ENCODE data around the gene ABLIM1. TPM values are rescaled to one million over a fixed set of nuclear protein-coding genes. Genes with fewer than 3 reads are reported as not detected.
A peak's percentile ranks its signal among the peaks of the same experiment; 100 is the strongest.

ABLIM1 gene
- total RNA-seq, 3 donors from 2014 or later = 89.0 to 216 (median 131) TPM

- no peak for DNase-seq (ENCODE audit: low spot score in 2 of 2)
- Histone ChIP-seq H3K4me1 (peaks cover 0 to 45% of the 10 kb centered on the region in 2 donors), H3K27ac (peak overlapping the region; percentile 75 to 83), H3K4me3 (peak overlapping the region in 1 of 3 donors; percentile 10), H3K36me3 (no peaks in the 10 kb centered on the region), H3K9me3 (no peaks in the 10 kb centered on the region), H3K27me3 (no peaks in the 10 kb centered on the region)
- TF ChIP-seq POLR2A (IDR thresholded peaks at IDR 0.05) = no peak
- TF ChIP-seq CTCF (IDR thresholded peaks at IDR 0.05) = no peak
- TF ChIP-seq POLR2AphosphoS5 (IDR thresholded peaks at IDR 0.05) = no peak
- intact Hi-C loops (cut with DNase I; ENCODE audit: low total_unique reads) = no loop called here
Measured at GRCh38 chr10:114399576-114399975, 258.5 kb downstream of the ABLIM1 start.

DNA sequence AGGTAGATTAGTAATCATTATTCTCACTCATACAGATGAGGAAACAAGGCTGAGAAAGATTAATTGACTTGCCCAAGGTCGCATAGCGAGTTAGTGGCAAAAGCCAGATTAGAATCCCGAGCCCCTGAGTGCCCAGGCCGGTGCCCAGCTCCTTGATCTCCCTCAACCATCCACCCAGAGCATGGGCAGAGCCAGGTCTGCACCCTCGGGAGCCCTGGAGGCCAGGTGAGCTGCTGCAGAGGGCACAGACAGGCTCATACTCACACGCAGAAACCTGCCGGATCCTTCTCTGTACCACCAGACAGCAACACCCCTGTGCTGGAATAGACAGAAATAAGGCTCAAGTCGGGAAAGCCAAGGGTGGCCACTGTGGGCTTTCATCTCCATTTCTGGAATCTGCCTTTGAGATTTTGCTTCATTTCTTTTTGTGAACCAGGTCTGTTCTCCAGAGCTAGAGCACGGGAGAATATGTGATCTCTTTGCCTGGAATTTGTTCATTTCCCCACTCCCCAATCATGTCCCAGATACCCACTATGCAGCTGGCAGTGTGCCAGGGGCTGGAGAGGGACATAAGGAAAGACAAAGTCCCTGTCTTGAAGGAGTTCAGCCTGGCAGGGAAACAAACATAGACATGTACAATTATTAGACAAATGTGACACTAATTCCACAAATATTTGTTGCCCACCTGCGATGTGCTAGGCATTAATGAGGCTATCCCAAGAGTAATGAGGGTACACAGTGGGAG is 259.3 kb downstream of the ABLIM1 start:
- intact Hi-C loops (cut with DNase I; ENCODE audit: low total_unique reads) = no loop called here
- H3K27me3 ChIP-seq = no peaks in the 10 kb centered on the region
- TF ChIP-seq POLR2AphosphoS5 (IDR thresholded peaks at IDR 0.05) = no peak
- no peak for TF ChIP-seq CTCF (IDR thresholded peaks at IDR 0.05)
- TF ChIP-seq POLR2A (IDR thresholded peaks at IDR 0.05) = no peak
- DNase-seq (ENCODE audit: low spot score in 2 of 2) = no peak
- peak overlapping the region; percentile 75 to 83 for H3K27ac ChIP-seq
- H3K36me3 ChIP-seq = no peaks in the 10 kb centered on the region
- peaks cover 0 to 45% of the 10 kb centered on the region in 2 donors for H3K4me1 ChIP-seq
- no peaks in the 10 kb centered on the region for H3K9me3 ChIP-seq
- no peak overlapping the region for H3K4me3 ChIP-seq

DNA sequence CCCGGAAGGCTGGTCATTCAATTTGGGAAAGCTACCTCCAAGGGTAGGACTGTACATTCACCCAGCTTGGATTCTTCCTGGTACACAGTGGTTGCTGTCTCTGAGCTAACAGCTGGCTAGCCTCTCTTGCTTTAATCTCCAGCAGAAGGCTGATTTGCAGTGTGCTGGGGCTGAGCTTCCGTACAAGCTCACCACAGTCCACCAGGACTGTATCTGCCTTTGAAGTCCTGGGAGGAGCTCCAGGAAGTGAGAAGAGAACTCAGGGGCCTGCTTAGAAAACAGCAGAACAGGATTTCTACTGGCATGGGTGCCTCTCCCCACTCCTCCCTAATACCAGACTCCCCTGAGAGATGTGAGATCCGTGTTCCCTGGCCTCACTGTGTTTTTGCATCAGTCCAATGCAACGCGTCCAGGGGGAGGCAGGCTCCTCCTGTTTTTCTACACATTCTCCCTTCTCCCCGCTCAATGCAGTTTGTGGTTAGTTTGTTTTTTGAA is 260.4 kb downstream of the ABLIM1 start:
- H3K4me1 ChIP-seq = peaks cover 6 to 45% of the 10 kb centered on the region in 2 donors
- no peaks in the 10 kb centered on the region for H3K36me3 ChIP-seq
- no peaks in the 10 kb centered on the region for H3K27me3 ChIP-seq
- H3K4me3 ChIP-seq = peak overlapping the region in 2 of 3 donors; percentile 20 to 43
- H3K27ac ChIP-seq = peak overlapping the region; percentile 75 to 83
- DNase-seq (ENCODE audit: low spot score in 2 of 2) = no peak
- intact Hi-C loops (cut with DNase I; ENCODE audit: low total_unique reads) = no loop called here
- TF ChIP-seq POLR2AphosphoS5 (IDR thresholded peaks at IDR 0.05) (no peak), POLR2A (IDR thresholded peaks at IDR 0.05) (no peak), CTCF (IDR thresholded peaks at IDR 0.05) (no peak)
- H3K9me3 ChIP-seq = no peaks in the 10 kb centered on the region

GRCh38 chr10:114396464-114396863 is 261.6 kb downstream of the ABLIM1 start:
- intact Hi-C loops (cut with DNase I; ENCODE audit: low total_unique reads) = no loop called here
- no peaks in the 10 kb centered on the region for H3K9me3 ChIP-seq
- no peak overlapping the region for H3K4me3 ChIP-seq
- DNase-seq (ENCODE audit: low spot score in 2 of 2) = no peak
- H3K27ac ChIP-seq = peak overlapping the region; percentile 75 to 83
- no peaks in the 10 kb centered on the region for H3K27me3 ChIP-seq
- peaks cover 6 to 45% of the 10 kb centered on the region in 2 donors for H3K4me1 ChIP-seq
- TF ChIP-seq CTCF (IDR thresholded peaks at IDR 0.05) (no peak), POLR2A (IDR thresholded peaks at IDR 0.05) (no peak), POLR2AphosphoS5 (IDR thresholded peaks at IDR 0.05) (no peak)
- no peaks in the 10 kb centered on the region for H3K36me3 ChIP-seq

- H3K4me3 ChIP-seq = no peak overlapping the region
- no peak for DNase-seq (ENCODE audit: low spot score in 2 of 2)
- TF ChIP-seq CTCF (IDR thresholded peaks at IDR 0.05) (no peak), POLR2A (IDR thresholded peaks at IDR 0.05) (no peak), POLR2AphosphoS5 (IDR thresholded peaks at IDR 0.05) (no peak)
- no peaks in the 10 kb centered on the region for H3K36me3 ChIP-seq
- peak overlapping the region; percentile 49 to 62 for H3K27ac ChIP-seq
- peaks cover 6 to 37% of the 10 kb centered on the region in 2 donors for H3K4me1 ChIP-seq
- intact Hi-C loops (cut with DNase I; ENCODE audit: low total_unique reads) = no loop called here
- no peaks in the 10 kb centered on the region for H3K9me3 ChIP-seq
- no peaks in the 10 kb centered on the region for H3K27me3 ChIP-seq
Measured at GRCh38 chr10:114395366-114396022, 262.6 kb downstream of the ABLIM1 start.
